Esophagus muscularis mucosa (tissue), 3 donors: ENCODE data around the gene NEK11.
"Not testable (repeated sequence)": the region's sequence is repeated elsewhere in the genome, so short reads cannot be mapped to it uniquely, and the experiment has no call there.

Source experiments
- CTCF ChIP-seq, 3 experiments: fragments of 200-600 bp in 2 of 3; fragments of 450-650 bp in 1 of 3; sonication (generic) in 2 of 3; IDR thresholded peaks; one replicate each; pipeline ENCODE4 v1.5.1; 2017 to 2019; ENCODE audit warnings: antibody characterized with exemption in 3 of 3, mild to moderate bottlenecking in 2 of 3, moderate library complexity in 1 of 3
- POLR2A ChIP-seq: fragments of 450-650 bp; IDR thresholded peaks from one replicate; pipeline ENCODE4 v1.6.1; 2017; ENCODE audit warnings: antibody characterized with exemption, moderate library complexity, mild to moderate bottlenecking, low read depth
- POLR2AphosphoS5 ChIP-seq, 2 donors: sonication (generic); formaldehyde crosslinking; IDR thresholded peaks; one replicate each; pipeline ENCODE4 v1.6.1; 2017; ENCODE audit warnings: antibody characterized with exemption in 2 of 2

GRCh38 chr3:131042271-131042985 is 15.8 kb downstream of the NEK11 start:
- not testable (repeated sequence) for TF ChIP-seq POLR2A; POLR2AphosphoS5 (IDR thresholded peaks at IDR 0.05); CTCF (IDR thresholded peaks at IDR 0.05)
